GM19467 (cell line): ENCODE results near the gene SASH1.

Experiments
- ATAC-seq: cut with Tn5 transposase; IDR thresholded peaks from one replicate; pipeline ENCODE4 v1.9.1; 2021; ENCODE audit warnings: mild to moderate bottlenecking, moderate library complexity; ENCODE audit not compliant: unreplicated experiment

The SASH1 gene

GRCh38 chr6:148538261-148539190 lies 195.9 kb downstream of the SASH1 start:
- ATAC-seq = no peak

DNA sequence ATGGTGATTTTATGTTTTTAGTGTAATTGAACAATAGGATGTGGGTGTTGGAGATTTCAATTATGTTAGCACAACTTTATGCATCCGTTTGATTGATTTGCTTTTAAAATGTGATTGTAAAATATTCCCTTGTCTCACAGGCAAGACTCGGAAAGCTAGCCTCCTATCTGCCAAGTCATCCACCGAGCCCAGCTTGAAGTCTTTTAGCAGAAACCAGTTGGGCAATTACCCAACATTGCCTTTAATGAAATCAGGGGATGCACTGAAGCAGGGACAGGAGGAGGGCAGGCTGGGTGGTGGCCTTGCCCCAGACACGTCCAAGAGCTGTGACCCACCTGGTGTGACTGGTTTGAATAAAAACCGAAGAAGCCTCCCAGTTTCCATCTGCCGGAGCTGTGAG lies 200.9 kb downstream of the SASH1 start:
- no peak for ATAC-seq

- no peak for ATAC-seq
These were observed 201.8 kb downstream of the SASH1 start for GRCh38 chr6:148544421-148544820.

GRCh38 chr6:148545901-148546300 lies 203.3 kb downstream of the SASH1 start:
- ATAC-seq = no peak

GRCh38 chr6:148547110-148547509 lies 204.5 kb downstream of the SASH1 start:
- ATAC-seq = no peak

DNA sequence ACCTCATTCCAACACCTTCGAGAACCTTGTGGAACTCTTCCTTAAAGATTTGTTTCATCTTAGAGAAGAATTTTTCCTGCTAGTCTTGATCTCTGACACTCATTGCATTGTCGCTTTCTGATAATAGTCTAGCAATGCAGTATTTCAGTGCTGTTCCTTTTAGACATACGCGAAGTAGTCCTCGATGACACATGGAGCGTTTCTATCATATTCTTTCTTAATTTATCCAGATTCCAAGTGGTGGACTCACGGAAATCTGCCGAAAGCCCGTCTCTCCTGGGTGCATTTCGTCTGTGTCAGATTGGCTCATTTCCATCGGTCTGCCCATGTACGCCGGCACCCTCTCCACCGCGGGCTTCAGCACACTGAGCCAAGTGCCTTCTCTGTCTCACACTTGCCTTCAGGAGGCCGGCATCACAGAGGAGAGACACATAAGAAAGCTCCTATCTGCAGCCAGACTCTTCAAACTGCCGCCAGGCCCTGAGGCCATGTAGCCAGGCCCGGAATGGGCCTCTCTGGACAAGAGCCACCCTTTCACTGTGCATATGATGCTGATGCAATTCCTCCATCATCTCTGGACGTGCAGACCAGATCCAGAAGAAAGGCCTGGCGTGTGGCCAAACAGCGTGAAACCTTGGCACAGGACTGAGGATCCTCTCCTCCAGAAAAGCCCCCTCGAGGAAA lies 205.6 kb downstream of the SASH1 start:
- no peak for ATAC-seq

DNA sequence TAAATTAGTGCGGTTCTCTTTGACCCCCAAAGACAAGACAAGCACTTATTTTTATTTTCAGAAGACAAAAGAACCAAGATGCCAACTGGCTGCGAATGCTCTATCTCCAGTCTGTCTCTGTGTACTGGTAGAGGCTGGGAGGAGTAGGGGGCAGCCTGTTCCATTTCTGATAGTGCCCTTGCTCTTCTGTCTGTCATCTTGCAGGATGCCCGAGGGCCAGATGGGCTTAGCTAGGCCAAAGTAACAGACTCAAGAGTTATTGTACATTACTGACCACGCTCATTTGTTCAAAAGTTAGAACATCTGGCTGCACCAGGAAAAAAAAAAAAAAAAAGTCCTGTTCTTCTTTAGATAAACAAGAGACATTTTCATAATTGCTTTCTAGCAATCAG lies 206.1 kb downstream of the SASH1 start:
- no peak for ATAC-seq

- no peak for ATAC-seq
These were observed 207.9 kb downstream of the SASH1 start for GRCh38 chr6:148550569-148550968.

GRCh38 chr6:148551226-148551625 lies 208.6 kb downstream of the SASH1 start:
- ATAC-seq = no peak

DNA sequence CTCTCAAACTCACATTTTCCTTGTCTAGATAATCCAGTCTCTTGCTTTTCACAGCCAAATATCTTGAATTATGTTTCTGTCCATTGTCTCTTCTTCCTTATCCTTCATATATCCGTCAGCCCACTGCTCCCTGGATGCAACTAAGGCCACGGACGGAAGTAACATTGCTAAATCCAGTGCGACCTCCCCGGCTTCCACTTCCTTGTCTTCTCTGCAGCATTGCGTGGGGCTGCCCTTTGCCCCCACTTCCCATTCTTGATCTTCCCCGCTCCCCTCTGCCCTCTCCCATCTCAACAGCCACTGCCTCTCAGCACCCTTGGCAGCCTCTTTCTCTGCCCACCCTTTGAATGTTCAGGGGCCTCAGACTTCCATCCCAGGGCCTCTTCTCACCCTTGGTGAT lies 213.8 kb downstream of the SASH1 start:
- no peak for ATAC-seq

DNA sequence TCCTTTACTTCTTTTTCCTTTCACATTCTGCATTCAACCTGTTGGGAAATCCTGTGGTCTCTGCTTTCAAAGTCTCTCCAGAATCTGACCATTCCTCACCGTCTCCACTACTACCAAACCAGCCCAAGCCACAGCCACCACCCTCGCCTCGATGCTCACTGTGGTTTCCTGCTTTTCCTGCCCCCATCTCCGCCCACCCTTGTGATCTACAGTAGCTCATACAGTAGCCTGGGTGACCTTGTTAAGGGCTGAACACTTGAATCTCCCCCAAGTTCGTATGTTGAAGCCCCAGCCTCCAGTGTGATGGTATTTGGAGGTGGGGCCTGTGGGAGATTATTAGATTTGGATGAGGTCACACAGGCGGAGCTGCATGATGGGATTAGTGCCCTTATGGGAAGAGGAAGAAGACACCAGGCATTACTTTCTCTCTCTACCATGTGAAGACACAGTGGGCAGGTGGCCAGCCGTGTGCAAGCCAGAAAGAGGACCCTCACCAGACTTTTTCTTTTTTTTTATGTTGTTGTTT lies 215.2 kb downstream of the SASH1 start:
- no peak for ATAC-seq

DNA sequence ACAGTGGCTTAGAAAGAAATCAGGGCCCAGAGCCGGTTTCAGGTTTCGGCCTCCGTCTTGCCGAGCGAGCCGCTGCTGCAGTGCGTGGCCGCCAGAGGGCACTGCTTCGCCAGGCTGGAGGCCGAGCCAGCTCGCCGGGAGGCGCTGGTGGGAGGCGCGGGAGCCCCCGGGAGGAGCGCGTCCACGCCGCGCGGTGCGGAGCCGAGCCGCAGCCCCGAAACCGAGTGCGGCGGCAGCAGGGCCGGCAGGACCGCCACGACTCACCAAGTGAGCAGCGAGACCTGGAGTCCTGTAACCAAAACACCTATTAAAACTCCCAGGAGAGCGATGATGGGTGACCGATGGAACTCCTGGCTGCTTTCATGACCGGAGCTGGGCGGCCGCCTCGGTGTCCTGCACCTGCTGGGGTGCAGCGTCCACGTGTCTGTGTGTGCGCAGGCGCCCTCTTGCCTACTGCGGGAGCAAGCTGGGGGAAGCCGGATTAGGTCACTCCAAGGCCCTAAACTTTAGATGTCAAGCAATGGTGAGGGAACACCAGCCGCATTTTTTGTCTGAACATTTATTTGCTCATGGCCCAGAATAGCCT lies 217.3 kb downstream of the SASH1 start:
- ATAC-seq = no peak

DNA sequence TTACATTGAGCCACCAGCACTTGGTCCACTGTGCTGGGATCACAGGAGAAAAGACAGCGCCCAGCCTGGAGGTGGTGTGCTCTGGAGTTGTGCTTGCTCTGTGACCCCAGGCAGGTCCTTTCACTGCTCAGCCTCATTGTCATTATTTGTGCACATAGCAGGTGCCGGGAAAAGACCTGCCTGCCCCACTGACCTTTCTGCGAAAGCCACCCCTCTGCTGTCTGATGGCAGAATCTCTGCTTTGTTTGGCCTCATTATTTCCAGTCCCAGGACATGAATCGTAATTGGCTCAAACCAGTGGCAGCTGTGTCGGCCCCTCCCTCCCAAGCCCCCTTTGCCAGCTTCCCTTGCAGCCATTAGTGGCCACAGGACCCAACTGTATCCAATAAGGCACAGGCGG lies 219.0 kb downstream of the SASH1 start:
- no peak for ATAC-seq

GRCh38 chr6:148563066-148563465 lies 220.4 kb downstream of the SASH1 start:
- no peak for ATAC-seq

- ATAC-seq = no peak
These were observed 221.9 kb downstream of the SASH1 start for GRCh38 chr6:148564494-148565035.

- no peak for ATAC-seq
These were observed 222.8 kb downstream of the SASH1 start for GRCh38 chr6:148565321-148565926.

GRCh38 chr6:148565930-148566663 lies 223.5 kb downstream of the SASH1 start:
- no peak for ATAC-seq

- no peak for ATAC-seq
These were observed 224.2 kb downstream of the SASH1 start for GRCh38 chr6:148566664-148567350.

DNA sequence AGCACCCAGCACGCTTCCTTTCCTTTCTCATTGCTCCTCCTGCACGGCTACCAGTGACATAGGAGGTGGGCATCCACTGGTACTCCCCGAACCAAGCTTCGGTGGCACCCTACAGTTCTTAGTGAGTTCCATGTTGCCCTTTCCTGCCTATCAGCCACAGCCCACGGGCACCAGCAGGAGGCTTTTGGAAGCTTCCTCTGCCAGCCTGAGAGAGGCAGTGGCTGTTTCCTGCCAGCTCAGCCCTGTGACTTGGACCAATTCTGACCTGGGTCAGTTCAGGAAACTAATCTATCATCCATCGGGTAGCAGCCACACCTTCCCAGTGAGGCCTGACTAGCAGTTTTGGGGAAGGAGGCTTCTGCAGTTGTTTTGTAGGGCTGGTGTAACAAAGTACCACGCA lies 227.8 kb downstream of the SASH1 start:
- no peak for ATAC-seq
